HEK293T (cell line): ENCODE measurements around the gene SERPINA12.

ENCODE experiments used
- FOXM1 ChIP-seq: fragments of 450-650 bp; IDR thresholded peaks from 2 replicates; pipeline ENCODE4 v1.6.1; 2017; ENCODE audit warnings: mild to moderate bottlenecking, borderline replicate concordance
- SUZ12 ChIP-seq: fragments of 450-650 bp; IDR thresholded peaks from 2 replicates; pipeline ENCODE4 v1.6.1; 2016; ENCODE audit warnings: mild to moderate bottlenecking
- TARDBP ChIP-seq: fragments of 450-650 bp; IDR thresholded peaks from 2 replicates; pipeline ENCODE4 v1.6.1; 2016

GRCh38 chr14:94509356-94509755 is at the start of gene SERPINA12:
- no peak for TF ChIP-seq SUZ12
- no peak for TF ChIP-seq FOXM1
- TF ChIP-seq TARDBP = no peak
